Measurements from ENCODE around the gene C8A.

C8A gene

DNA sequence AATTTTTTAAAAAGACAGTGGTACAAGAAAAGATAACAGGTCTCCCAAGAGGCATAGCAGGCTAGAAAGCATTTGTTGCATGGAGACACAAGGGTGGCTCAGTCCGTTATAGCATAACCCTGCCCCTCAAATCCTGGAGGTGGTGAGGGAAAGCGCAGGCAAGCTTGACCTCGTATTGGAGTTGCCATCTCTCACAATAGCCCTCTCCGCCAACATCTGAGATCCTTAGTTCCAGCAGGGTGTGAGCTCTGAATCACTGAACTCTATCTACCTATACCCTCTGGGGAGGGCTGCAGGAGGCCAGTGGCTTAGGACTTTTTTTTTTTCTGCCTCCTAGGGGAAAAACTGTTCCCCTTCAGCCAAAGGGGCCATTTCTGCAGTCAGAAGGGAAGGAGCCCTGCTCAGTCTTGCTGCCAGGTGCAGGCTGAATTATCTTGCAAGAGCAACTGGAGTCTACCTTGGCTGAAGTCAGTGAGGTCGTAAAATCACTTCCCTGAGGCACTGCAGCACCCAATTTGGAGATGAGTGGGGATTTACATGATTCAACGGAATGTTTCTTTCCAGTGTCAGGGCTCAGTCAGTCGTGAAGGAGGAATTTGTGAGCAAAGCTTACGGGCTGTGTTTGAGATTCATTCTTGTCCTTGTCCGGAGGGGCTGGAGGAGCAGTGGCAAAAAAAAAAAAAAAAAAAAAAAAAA lies 17.2 kb upstream of the C8A start:
- DNase-seq (ENCODE audit: low read depth) = no peak

DNA sequence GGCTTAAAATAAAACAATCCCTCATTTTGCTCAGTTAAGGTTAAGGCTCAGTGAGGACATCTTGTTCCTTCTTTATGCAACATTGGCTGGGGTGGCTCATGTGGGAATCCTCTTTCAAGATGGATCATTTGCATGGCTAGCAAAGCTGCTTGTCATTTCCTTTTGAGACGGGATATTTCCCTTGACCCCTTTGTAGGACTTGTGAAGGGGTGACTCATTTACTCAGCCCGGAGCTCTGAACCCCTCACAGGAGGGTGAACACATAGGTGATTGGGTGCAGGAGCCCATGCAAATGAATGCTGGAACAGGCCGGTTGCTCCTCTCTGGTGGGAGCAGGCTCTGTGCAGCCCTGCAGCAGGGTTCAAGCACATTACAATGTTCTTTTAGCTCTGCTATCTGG lies 15.8 kb upstream of the C8A start:
- DNase-seq (ENCODE audit: low read depth) = no peak

DNA sequence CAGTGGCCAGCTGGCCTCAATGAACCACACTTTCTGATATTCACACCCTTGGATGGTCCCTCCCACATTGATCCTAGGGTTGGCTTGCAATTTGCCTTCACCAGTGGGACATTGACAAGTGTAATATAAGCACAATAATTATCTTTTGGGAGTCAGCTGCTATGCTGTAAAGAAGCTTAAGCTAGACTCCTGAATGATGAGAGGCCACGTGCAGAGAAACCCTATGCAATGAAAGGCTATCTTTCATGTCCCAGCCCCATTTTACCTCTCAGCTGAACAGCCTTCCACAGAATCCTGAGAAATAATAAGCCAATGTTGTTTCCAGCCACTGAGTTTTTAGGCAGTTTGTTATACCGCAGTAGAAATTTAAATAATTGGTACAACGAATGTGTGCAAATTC lies 11.1 kb upstream of the C8A start:
- DNase-seq (ENCODE audit: low read depth) = no peak

DNA sequence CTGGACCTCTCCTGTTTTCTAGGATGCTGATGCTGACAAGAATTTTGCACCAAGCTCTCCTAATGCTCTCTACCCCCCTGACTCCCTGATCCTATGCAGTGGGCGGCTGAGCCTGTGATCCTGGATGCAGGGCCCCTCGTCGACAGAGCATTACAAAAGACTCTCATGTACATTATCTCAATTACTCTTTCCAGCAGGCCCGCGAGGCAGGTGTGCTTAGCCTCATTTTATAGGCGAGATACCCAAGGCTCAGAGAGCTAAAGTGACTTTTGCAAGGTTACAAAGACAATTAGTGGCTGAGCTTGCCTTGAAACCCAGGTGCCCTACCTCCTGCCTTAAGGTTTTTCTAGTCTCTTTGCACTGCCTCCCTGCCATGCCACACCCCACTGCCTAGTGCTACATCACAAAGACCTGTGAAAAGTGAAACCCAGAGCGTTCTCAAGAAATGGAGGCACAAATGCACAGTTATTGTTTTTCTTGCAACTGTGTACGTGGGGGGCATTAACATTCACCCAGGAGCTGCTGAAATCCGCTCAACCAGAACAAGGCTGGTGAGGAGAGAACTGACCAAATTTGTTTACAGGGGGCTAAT lies 10.0 kb upstream of the C8A start:
- DNase-seq (ENCODE audit: low read depth) = no peak

DNA sequence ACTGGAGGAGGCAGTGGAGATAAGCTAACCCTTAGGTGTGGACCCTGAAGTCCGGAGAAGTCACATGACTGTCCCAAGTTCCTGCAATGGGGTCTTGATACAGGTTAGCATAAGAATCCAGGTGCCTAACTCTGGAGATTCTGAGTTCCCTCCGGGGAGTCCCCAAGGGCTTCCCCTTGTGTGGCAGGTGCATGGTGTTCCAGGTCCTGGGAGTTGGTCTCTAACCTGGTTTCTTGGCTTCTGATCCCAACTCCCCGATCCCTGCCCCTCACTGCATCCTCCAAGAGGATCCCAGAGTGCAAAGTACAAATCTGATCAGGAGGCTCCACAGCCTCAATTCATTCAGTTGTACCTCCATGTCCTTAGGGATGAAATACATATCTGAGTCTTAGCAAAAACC lies 9.3 kb upstream of the C8A start:
- no peak for DNase-seq (ENCODE audit: low read depth)

DNA sequence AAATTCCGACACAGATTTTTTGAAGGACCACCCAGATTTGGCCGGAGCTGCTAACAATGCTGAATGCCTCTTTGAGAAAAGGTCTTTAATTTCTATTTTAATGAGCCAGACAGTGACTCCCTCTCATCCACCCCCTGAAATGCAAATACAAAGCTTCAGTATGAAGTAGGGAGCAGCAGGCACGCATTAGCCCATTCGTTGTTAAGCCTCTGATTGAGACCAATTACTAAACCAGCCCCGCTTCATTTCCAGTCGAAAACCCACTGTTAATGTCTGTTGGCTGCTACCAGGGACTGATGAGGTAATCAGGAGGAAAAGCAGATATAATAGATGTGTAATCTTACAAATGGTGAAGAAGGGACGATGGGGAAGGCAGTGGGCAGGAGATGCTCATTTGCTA lies 4.8 kb upstream of the C8A start:
- no peak for DNase-seq (ENCODE audit: low read depth)

DNA sequence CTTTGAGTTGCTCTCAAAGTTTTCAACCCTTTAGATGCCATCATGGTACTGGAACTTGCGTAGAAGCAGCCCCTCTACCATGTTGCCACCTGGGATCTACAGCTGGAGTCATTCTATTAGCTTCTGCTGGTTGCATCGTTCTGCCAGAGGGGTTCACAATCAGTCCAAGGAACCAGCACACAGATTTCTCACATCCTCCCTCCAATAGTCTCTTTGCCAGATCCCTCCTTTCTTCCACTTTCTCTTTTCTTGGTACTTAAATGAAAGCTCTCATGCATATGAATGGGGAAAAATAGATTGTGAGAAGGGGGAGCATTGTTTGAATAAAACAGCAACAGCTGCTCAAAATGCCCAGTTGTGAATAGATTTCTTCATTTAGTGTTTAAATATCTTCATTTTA lies 4.2 kb upstream of the C8A start:
- DNase-seq (ENCODE audit: low read depth) = no peak

DNA sequence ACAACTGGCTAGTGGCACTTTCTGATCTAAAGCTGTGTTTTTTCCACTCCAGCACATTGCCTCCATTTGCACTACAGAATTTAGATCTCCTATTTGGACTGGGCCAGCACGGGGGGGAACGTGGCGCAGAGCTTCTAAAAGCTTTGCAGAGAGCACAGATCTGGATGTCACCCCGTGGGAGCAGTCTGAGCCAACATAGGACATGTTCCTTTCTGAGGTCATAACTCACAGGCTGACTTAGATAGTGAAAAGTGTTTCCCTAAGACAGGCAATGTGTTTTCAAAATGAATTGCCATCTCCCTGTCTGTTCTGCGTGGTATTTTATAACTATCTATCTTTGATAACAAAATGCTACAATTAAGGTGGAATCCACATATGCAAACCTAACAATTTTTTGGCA lies 3.7 kb upstream of the C8A start:
- DNase-seq (ENCODE audit: low read depth) = no peak

DNA sequence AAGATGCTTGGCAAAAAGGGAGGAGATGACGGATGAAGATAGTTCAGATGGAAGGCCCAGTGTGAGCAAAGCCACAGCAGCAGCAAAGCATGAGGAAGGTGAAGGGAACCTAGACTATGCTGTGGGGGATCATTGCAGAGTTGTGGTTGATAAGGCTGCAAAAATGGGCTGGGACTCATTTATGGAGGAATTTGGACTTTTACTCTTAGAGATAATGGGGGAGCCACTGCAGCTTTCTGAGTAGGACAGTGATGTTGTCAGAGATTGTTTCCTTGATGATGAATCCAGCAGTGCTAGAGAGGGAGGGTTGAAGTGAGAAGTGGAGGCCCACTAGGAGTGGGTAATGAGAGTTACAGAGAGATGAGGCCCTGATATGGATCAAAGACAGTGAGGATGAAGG lies 2.1 kb upstream of the C8A start:
- no peak for DNase-seq (ENCODE audit: low read depth)

DNA sequence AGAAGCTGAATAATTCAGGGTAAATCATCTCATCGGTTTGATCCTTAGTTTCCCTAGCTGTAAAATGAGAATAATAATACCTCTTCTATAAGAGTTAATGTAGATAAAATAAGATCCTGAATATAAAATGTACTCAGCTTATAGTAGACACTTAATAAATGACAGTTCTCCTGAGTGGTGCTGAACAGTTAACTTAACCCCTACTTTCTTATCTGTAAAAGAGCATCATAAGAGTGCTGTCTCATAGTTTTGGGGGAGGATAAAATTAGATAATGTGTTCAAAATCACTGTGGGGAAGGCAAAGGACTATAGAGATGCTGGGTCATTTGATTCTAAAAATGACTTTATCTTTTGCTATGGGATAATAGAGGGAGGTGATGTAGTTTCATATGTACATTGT lies 593 bp downstream of the C8A start:
- no peak for DNase-seq (ENCODE audit: low read depth)

DNA sequence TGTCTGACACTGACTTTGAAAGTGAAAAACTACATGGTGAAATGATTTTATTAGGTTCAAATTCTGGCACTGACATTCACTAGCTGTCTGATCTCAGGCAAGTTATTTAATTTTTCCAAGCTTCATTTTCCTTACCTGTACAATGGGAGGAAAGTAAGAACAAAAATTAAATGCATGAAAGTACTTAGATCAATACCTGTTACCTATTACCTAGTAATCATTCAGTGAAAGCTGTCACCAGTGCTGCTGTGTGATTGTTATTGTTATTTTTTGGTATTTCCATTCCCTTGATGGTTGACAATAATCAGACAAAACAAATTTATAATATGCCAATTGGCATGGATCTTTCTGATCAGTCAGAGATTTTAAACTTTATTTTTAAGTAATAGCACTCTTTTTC lies 1.6 kb downstream of the C8A start:
- no peak for DNase-seq (ENCODE audit: low read depth)

DNA sequence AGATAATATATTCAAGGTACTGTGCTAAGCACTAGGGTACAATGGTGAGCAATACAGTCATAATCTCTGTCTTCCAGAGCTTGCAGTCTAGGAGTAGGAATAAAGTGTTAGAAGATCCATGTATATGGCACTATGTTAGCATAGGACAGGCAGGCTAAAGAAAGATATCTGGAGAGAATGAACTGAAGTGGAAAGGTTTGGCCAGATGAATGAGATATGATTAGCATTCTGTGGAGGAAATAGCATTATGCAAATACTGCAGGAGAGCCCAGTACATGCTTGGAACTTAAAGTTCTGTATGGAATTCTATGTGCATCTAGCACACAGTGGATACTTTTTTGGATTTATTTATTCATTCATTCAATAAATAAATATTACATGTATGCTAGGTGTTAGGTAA lies 4.7 kb downstream of the C8A start:
- no peak for DNase-seq (ENCODE audit: low read depth)

DNA sequence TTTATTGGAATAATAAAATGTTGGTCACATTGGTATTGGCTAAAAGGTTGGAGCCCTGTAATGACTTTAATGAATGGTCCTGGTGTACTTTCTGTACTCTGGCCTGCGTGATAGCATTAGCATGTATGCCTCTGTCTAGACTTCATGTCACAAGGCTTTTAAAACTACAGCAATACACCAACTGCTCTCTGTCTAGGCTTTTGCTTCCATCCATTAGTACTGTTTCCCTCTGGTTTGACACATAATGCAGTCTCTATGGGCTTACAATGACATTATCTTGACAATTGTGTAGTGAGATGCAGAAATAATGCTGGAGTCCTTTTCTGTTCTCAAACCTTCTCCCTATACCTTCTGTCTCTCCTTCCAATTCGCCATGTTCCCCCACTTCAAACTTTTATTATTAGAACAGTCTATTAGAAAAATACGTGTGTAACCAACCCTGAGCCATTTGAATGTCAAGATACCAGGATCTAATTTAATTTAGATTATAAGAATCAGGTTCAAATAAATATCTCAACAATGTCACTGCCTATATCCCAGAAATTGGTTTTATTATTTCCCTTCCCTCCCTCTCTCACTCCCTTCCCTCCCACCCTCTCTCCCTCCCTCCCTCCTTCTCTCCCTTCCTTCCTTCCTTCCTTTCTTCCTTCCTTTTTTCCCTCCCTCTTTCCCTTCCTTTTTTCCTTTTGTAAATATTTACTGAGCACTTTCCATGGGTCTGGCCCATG lies 8.8 kb downstream of the C8A start:
- no peak for DNase-seq (ENCODE audit: low read depth)

DNA sequence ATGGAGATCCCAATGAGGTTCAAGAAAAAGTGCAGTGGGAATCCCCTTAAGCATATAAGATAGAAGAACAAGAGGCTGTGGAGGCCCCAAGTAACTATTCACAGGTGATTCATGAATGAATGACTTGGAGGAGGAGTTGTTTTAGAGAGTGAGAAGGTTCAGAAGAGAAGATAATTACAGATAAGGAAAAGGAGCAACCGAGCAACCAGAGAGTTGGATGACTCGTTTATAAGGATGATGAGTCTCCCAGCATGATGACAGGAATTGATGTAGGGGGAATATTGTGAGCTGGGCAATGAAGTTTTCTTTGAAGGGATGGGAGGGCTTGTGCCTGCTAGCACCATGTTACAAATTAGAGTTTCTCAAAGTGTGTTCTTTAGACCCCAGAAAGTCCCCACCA lies 9.8 kb downstream of the C8A start:
- no peak for DNase-seq (ENCODE audit: low read depth)

DNA sequence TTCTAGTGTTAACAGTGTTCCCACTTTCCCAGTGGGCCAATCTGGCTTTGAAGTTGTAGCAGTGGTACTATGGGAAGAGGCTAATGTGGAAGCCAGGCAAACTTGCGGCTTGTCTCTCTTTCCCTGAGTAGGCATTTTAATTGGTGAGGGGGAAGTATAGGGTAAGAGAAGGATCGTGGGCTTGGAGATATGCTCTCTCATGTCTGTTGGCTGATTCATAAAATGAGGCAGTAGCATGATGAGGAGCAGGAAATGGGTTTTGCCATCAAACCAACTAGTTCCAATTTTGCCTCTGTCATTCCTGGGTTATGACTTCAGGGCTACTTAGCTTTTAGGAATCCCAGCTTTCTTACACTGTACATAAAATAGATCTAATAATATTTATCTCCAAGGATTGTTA lies 12.1 kb downstream of the C8A start:
- no peak for DNase-seq (ENCODE audit: low read depth)

DNA sequence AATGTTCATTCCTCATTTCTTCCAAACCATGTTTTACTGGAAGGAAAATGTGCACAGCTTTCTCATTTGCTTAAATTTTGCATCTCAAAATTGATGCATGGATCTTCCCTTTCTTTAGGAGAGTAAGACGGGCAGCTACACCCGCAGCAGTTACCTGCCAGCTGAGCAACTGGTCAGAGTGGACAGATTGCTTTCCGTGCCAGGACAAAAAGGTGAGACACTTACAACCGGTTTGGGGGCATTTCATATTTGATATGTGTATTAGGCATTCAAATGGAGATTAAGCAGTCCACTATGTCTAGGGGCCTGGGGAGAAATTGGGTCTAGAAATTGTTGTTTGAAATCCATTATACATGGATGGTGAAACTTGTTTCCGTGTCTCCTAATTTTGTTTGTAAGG lies 12.9 kb downstream of the C8A start:
- no peak for DNase-seq (ENCODE audit: low read depth)

DNA sequence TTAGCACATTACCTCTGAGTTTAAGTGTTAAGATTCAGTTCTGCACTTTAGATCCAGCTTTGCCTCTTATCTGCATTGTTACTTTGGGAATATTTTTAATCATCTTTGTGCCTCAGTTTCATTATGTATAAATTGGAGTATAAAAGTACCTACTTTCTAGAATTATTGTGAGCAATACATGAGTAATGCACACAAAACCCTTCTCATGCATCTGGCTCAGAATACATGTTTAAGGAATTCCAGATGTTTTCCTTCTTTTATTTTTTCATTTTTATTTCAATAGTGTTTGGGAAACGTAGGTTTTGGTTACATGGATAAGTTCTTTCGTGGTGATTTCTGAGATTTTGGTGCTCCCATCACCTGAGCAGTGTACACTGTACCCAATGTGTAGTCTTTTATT lies 14.2 kb downstream of the C8A start:
- no peak for DNase-seq (ENCODE audit: low read depth)

DNA sequence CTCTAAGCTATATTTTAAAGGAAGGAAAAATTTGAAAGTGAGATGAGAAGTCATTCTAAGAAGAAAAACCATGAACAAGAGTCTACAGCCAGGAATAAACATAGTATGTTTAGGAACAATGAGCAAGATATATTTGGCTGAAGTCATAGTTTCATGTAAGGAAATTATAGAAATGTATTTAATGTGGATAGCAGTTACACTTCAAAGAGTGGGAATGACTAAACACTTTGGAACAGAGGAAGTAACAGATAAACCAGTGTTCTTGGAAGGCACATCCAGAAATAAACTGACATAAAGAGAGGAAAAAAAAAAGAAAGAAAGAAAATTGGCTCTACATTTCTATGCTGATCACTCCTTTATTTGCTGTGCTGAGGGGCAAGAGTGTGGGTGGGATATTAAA lies 18.0 kb downstream of the C8A start:
- no peak for DNase-seq (ENCODE audit: low read depth)

DNA sequence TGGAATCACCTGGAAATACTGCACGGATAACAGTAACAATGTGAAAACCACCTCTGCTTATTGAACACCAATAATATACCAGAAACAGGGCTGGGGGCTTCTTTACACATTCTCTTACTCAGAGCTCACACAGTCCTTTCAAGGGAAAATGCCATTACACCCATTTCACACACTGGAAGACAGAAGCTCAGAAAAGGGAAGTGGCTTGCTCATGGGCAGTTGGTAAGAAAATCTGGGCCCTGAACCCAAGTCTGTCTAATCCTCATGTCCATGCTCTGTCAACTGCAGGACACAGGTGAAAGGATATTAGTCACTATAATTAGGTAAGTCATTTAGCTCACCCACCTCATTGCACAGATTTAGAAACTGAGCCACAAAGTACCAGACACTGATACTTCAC lies 18.6 kb downstream of the C8A start:
- DNase-seq (ENCODE audit: low read depth) = no peak

DNA sequence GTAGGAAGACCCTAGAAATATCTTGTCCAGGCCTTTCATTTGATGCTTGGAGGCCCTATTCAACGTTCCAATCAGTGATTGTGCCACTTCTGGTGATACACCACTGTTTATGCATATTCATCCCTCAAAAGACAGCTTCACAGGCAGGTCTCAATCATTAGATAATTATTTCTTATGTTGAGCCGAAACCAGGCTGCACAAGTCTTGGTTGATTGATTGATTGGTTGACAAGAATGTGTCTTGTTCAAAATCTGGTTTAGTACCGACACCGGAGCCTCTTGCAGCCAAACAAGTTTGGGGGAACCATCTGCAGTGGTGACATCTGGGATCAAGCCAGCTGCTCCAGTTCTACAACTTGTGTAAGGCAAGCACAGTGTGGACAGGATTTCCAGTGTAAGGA lies 20.1 kb downstream of the C8A start:
- DNase-seq (ENCODE audit: low read depth) = no peak

DNA sequence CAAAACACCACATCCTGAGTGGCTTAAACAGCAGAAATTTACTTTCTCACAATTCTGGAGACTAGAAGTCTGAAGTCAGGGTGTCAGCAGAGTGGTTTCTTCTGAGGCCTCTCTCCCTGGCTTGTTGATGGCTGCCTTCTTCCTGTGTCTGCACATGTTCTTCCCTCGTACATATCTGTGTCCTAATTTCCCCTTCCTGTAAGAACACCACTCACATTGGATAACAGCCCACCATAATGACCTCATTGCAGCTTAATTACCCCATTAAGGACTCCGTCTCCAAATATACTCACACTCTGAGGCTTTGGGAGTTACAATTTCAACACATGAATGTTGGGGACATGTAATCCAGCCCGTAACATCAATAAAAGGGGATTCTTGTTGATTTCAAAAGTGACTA lies 23.4 kb downstream of the C8A start:
- no peak for DNase-seq (ENCODE audit: low read depth)

DNA sequence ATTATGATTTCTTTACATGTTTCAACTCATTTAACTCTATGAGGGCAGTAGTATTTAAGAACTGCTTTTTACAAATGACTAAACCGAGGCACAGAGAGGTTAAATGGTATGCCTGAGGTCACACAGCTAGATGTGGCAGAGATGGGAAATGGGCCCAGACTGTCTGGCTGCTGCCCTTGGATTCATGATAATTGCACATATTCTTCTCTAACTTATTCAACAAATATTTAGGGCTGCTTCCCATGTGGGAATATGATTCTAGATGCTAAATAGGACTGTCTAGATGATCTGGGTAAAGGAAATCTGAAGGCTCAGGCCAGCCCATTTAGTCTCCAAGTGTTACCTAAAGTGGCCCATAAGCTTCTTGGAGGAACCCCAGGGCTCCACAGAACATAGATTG lies 26.2 kb downstream of the C8A start:
- no peak for DNase-seq (ENCODE audit: low read depth)

DNA sequence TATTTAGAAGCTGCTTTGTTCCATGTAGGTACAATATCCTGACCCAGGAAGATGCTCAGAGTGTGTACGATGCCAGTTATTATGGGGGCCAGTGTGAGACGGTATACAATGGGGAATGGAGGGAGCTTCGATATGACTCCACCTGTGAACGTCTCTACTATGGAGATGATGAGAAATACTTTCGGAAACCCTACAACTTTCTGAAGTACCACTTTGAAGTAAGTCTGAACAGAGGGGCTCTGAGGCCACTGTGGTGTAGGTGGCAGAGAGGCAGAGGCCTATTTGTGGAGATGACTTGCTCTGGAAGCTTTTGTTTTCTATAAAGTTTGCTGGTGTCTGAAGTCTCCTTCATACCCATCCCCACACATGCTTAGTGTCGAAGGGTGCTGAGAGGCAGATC lies 26.8 kb downstream of the C8A start:
- DNase-seq (ENCODE audit: low read depth) = no peak

DNA sequence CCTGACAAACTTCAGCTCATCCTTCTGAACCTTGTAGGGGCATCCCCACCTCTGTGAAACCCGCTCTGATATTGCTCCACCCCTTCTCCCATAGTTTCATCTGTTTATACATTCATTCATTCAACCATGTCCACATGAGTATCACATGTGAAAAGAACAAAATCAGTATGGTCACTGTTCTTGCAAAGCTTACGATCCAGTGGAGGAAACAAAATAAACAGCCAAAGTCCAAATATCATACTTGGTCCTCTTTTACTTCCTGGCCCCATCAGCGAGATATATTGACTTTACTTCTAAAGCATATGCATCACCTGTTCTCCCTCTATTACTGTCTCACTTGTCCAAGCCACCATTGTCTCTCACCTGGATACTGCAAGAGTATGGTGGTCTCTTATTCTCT lies 35.6 kb downstream of the C8A start:
- no peak for DNase-seq (ENCODE audit: low read depth)

All from stimulated activated CD8-positive, alpha-beta memory T cell treated with anti-CD3 and anti-CD28 coated beads, Interleukin-12 subunit alpha, Interleukin-12 subunit beta, amount 100 ng/mL, for 4 hours (primary cell).